IMR-90 (cell line): Measurements from ENCODE around the gene MAPK8IP1. TPM values are rescaled to one million over a fixed set of nuclear protein-coding genes. Genes with fewer than 3 reads are reported as not detected.

Experiments used
- ATAC-seq: fragments of 200-7000 bp; cut with Tn5 transposase; 2 replicates; pipeline ENCODE4 v1.9.1; 2020; ENCODE audit warnings: low read depth, mild to moderate bottlenecking, moderate library complexity
- BruUV-seq: library from RNA; stranded (reverse); fragments of 400-500 nt; replicated peaks from 2 replicates; lab custom pipeline; 2021; lab: Mats Ljungman, UMichigan
- CTCF ChIA-PET: fragments of 300-600 bp; formaldehyde crosslinking; extraction: SDS; loops from one replicate; lab custom pipeline; 2021; ENCODE audit warnings: antibody characterized with exemption; lab: Yijun Ruan, JAX
- POLR2A ChIA-PET: fragments of 300-600 bp; sonication (Branson Sonifier 250); formaldehyde crosslinking; loops from one replicate; lab custom pipeline; 2022; ENCODE audit warnings: antibody characterized with exemption; ENCODE audit not compliant: unreplicated experiment; lab: Charles Lee
- DNase-seq: peaks from one replicate; pipeline ENCODE4 v3.0.0; 2013
- H2AFZ ChIP-seq: replicated peaks from 2 replicates; pipeline ENCODE3; 2013; ENCODE audit warnings: low read length, mild to moderate bottlenecking; ENCODE audit not compliant: poor library complexity
- H2AK5ac ChIP-seq: 2 replicates; pipeline ENCODE4 v1.6.1; 2013; ENCODE audit warnings: low read depth, low read length, inconsistent platforms
- H2AK9ac ChIP-seq: replicated peaks from 2 replicates; pipeline ENCODE3; 2013; ENCODE audit warnings: mild to moderate bottlenecking, low read depth, low read length, moderate library complexity; ENCODE audit not compliant: poor library complexity
- H2BK120ac ChIP-seq: 2 replicates; pipeline ENCODE4 v1.6.1; 2013; ENCODE audit warnings: low read depth, low read length, inconsistent platforms
- H2BK15ac ChIP-seq: 3 replicates; pipeline ENCODE4 v1.6.1; 2013; ENCODE audit warnings: low read depth, low read length, inconsistent platforms
- H2BK20ac ChIP-seq: 2 replicates; pipeline ENCODE4 v1.6.1; 2013; ENCODE audit warnings: low read depth, mild to moderate bottlenecking, inconsistent platforms, low read length, moderate library complexity
- H2BK5ac ChIP-seq: 2 replicates; pipeline ENCODE4 v1.6.1; 2013; ENCODE audit warnings: mild to moderate bottlenecking, low read depth, low read length, inconsistent platforms; ENCODE audit not compliant: poor library complexity, severe bottlenecking
- H3K14ac ChIP-seq: replicated peaks from 2 replicates; pipeline ENCODE4 v1.6.1; 2013; ENCODE audit warnings: low read depth, low read length, inconsistent platforms
- H3K18ac ChIP-seq: 2 replicates; pipeline ENCODE4 v1.6.1; 2013; ENCODE audit warnings: low read depth, low read length, control low read depth
- H3K23ac ChIP-seq: 2 replicates; pipeline ENCODE4 v1.6.1; 2013; ENCODE audit warnings: low read depth, low read length, inconsistent platforms
- H3K27ac ChIP-seq: 2 replicates; pipeline ENCODE4 v1.5.1; 2013; ENCODE audit warnings: mild to moderate bottlenecking, control low read depth, low read length; ENCODE audit not compliant: insufficient read depth
- H3K27me3 ChIP-seq: 2 replicates; pipeline ENCODE4 v1.6.1; 2013; ENCODE audit warnings: low read length; ENCODE audit not compliant: control insufficient read depth, insufficient read depth
- H3K36me3 ChIP-seq: 2 replicates; pipeline ENCODE4 v1.6.1; 2013; ENCODE audit warnings: low read length, mixed read lengths; ENCODE audit not compliant: control insufficient read depth, insufficient read depth
- H3K4ac ChIP-seq: 2 replicates; pipeline ENCODE4 v1.6.1; 2013; ENCODE audit warnings: low read depth, low read length, inconsistent platforms
- H3K4me1 ChIP-seq: 2 replicates; pipeline ENCODE4 v1.6.1; 2013; ENCODE audit warnings: low read length, mixed read lengths; ENCODE audit not compliant: control insufficient read depth, insufficient read depth
- H3K4me2 ChIP-seq: 2 replicates; pipeline ENCODE4 v1.6.1; 2013; ENCODE audit warnings: low read depth, mild to moderate bottlenecking, control low read depth, low read length, moderate library complexity
- H3K4me3 ChIP-seq: 2 replicates; pipeline ENCODE4 v1.5.1; 2013; ENCODE audit warnings: low read depth, mild to moderate bottlenecking, control low read depth, low read length, moderate library complexity; ENCODE audit not compliant: insufficient read depth
- H3K56ac ChIP-seq: 2 replicates; pipeline ENCODE4 v1.6.1; 2013; ENCODE audit warnings: low read length, inconsistent platforms; ENCODE audit not compliant: insufficient read depth; ENCODE audit errors: extremely low read depth
- H3K79me1 ChIP-seq, 2 experiments: 2 replicates each; pipeline ENCODE4 v1.6.1; 2013; ENCODE audit warnings: low read length in 2 of 2, inconsistent platforms in 1 of 2, low read depth in 1 of 2
- H3K9ac ChIP-seq: 2 replicates; pipeline ENCODE4 v1.6.1; 2013; ENCODE audit warnings: low read depth, low read length, control low read depth
- H3K9me1 ChIP-seq: 2 replicates; pipeline ENCODE4 v1.6.1; 2013; ENCODE audit warnings: low read length, inconsistent platforms; ENCODE audit not compliant: insufficient read depth
- H3K9me3 ChIP-seq: 2 replicates; pipeline ENCODE4 v1.6.1; 2013; ENCODE audit warnings: low read length; ENCODE audit not compliant: control insufficient read depth, insufficient read depth
- H4K20me1 ChIP-seq: 2 replicates; pipeline ENCODE4 v1.6.1; 2013; ENCODE audit warnings: low read length, inconsistent platforms; ENCODE audit not compliant: insufficient read depth
- H4K5ac ChIP-seq: 2 replicates; pipeline ENCODE4 v1.6.1; 2013; ENCODE audit warnings: mild to moderate bottlenecking, low read depth, low read length, control low read depth
- H4K8ac ChIP-seq, 2 experiments: 2 replicates each; pipeline ENCODE4 v1.6.1; 2013; ENCODE audit warnings: low read depth in 2 of 2, low read length in 2 of 2, control low read depth in 1 of 2, inconsistent platforms in 1 of 2
- H4K91ac ChIP-seq: 2 replicates; pipeline ENCODE4 v1.6.1; 2013; ENCODE audit warnings: low read depth, low read length, inconsistent platforms; ENCODE audit not compliant: insufficient read depth
- CTCF ChIP-seq: conservative IDR thresholded peaks from 2 replicates; pipeline ENCODE4 v1.5.1; 2012; ENCODE audit warnings: mild to moderate bottlenecking, low read depth, low read length, improper control_type of control experiment
- RAD21 ChIP-seq: IDR thresholded peaks from 2 replicates; pipeline ENCODE4 v1.6.1; 2012; ENCODE audit warnings: low read length, improper control_type of control experiment
- RCOR1 ChIP-seq: IDR thresholded peaks from 2 replicates; pipeline ENCODE4 v1.6.1; 2012; ENCODE audit warnings: mild to moderate bottlenecking, low read length, improper control_type of control experiment; ENCODE audit not compliant: insufficient replicate concordance
- SMC3 ChIP-seq: fragments of 150-350 bp; IDR thresholded peaks from 2 replicates; pipeline ENCODE4 v1.6.1; 2016; ENCODE audit warnings: low read depth, mild to moderate bottlenecking, antibody characterized with exemption, low read length, moderate library complexity
- WGBS, 2 experiments: methylation state at CpG; one replicate each; pipeline versions ENCODE4 v1.1.5 to v1.1.7; 2013; ENCODE audit warnings: missing lambda C conversion rate in 2 of 2; ENCODE audit not compliant: insufficient read length in 1 of 2; ENCODE audit errors: extremely low coverage in 2 of 2; 5-methylcytosine and 5-hydroxymethylcytosine counted together
- dilution Hi-C: fragments of 300-500 bp; cut with HindIII; formaldehyde crosslinking; loops from one replicate; pipeline ENCODE4 v1.14.3; 2018; ENCODE audit warnings: low sequenced_read_pairs; ENCODE audit not compliant: unreplicated experiment
- in situ Hi-C: fragments of 300-500 bp; cut with MboI; formaldehyde crosslinking; loops from 3 replicates; pipeline ENCODE4 v1.14.3; 2019; ENCODE audit warnings: low sequenced_read_pairs, inconsistent platforms, mixed read lengths
- intact Hi-C: fragments of 100-400 bp; cut with micrococcal nuclease; formaldehyde crosslinking; loops from 2 replicates; pipeline ENCODE4 v1.10.0; 2022
- polyA plus RNA-seq, 3 experiments: library from polyadenylated mRNA; depleted of rRNA; stranded (reverse); fragments of >200 nt; gene quantifications; 2 replicates each; pipeline ENCODE4 v1.2.3, GENCODE V29; 2012; ENCODE audit warnings: low replicate concordance in 1 of 3
- total RNA-seq: library from RNA; depleted of rRNA; stranded (reverse); fragments of >200 nt; gene quantifications from 2 replicates; pipeline ENCODE4 v1.2.3, GENCODE V29; 2012

MAPK8IP1 gene
- total and polyA plus RNA-seq, 2 of the 4 experiments (the other 2 are of a cell fraction), result 6.5 to 9.6 TPM

GRCh38 chr11:45926001-45926401 lies 40.5 kb downstream of the MAPK8IP1 start:
- Histone ChIP-seq H2BK120ac (no peak overlapping the region), H3K27me3 (peaks cover 46% of the 10 kb centered on the region), H4K5ac (no peak overlapping the region), H3K79me1 (no peaks in the 10 kb centered on the region), H2BK15ac (no peak overlapping the region), H2BK5ac (no peak overlapping the region), H4K20me1 (peaks cover 7% of the 10 kb centered on the region), H3K4me1 (no peaks in the 10 kb centered on the region; the same call in 1 of the 2 replicates), H2BK20ac (no peak overlapping the region), H3K9me1 (no peaks in the 10 kb centered on the region), H2AK5ac (no peak overlapping the region), H3K4me2 (no peak overlapping the region), H4K8ac (no peak overlapping the region), H3K9me3 (no peaks in the 10 kb centered on the region), H2AFZ (no peak overlapping the region), H3K23ac (no peak overlapping the region), H2AK9ac (no peak overlapping the region), H3K9ac (no peak overlapping the region), H3K4ac (no peak overlapping the region), H3K36me3 (peaks cover 4% of the 10 kb centered on the region; the same call in 1 of the 2 replicates), H3K56ac (no peak overlapping the region), H4K91ac (no peak overlapping the region), H3K27ac (no peak overlapping the region), H3K18ac (no peak overlapping the region), H3K4me3 (no peak overlapping the region), H3K14ac (no peak overlapping the region)
- TF ChIP-seq RAD21, result no peak
- no peak for TF ChIP-seq SMC3
- no peak for TF ChIP-seq RCOR1
- no peak for TF ChIP-seq CTCF
- in situ Hi-C loops, result no loop called here
- DNase-seq, result no peak
- BruUV-seq, result no TSS peak
- ChIA-PET POLR2A (interaction anchor here (0.6 kb wide), 1 partner anchor 11 kb away, joined by 3 read pairs; no protein-coding TSS in a partner anchor), CTCF (no interaction called here)
- no peak for ATAC-seq
- WGBS, 2 experiments, result 48% methylated on average over 4 of the region's 12 CpGs; no CpG with 5 or more reads in 1 of the 2 experiments
- intact Hi-C loops, result no loop called here
- dilution Hi-C loops, result no loop called here
